Activated CD8-positive, alpha-beta memory T cell treated with anti-CD3 and anti-CD28 coated beads for 4 hours (primary cell): ENCODE data around the gene C1S.
A peak's percentile ranks its signal among the peaks of the same experiment; 100 is the strongest.
"Not testable (repeated sequence)": the region's sequence is repeated elsewhere in the genome, so short reads cannot be mapped to it uniquely, and the experiment has no call there.

Source experiments
- DNase-seq, 2 donors: peaks; one replicate each; pipeline ENCODE4 v3.0.0-alpha.2; 2020; ENCODE audit warnings: low read depth in 2 of 2

The C1S gene

GRCh38 chr12:7102582-7102981 lies 42.1 kb downstream of the C1S start:
- DNase-seq = no peak

GRCh38 chr12:7103837-7104584 lies 43.5 kb downstream of the C1S start:
- no peak for DNase-seq

GRCh38 chr12:7106082-7106481 lies 45.6 kb downstream of the C1S start:
- no peak for DNase-seq

- DNase-seq = not testable (repeated sequence)
Measured at GRCh38 chr12:7107181-7107580, 46.7 kb downstream of the C1S start.

- no peak for DNase-seq
Measured at GRCh38 chr12:7107636-7108002, 47.1 kb downstream of the C1S start.

GRCh38 chr12:7108003-7108795 lies 47.7 kb downstream of the C1S start:
- peak; percentile 36 to 46 for DNase-seq

- peak; percentile 53 to 62 for DNase-seq
Measured at GRCh38 chr12:7108796-7109571, 48.5 kb downstream of the C1S start, which contains the start of gene C1RL. Gene C1RL (minus strand): TSS chr12:7109214. CDS start chr12:7109180, 34 bp downstream.

GRCh38 chr12:7109572-7109920 lies 49.0 kb downstream of the C1S start:
- no peak for DNase-seq

GRCh38 chr12:7110661-7111060 lies 50.1 kb downstream of the C1S start:
- DNase-seq = no peak

GRCh38 chr12:7112041-7112440 lies 51.5 kb downstream of the C1S start:
- no peak for DNase-seq

- peak in 1 of 2 donors; percentile 20 for DNase-seq
Measured at GRCh38 chr12:7113389-7113871, 52.9 kb downstream of the C1S start.

GRCh38 chr12:7114008-7114407 lies 53.5 kb downstream of the C1S start:
- DNase-seq = no peak

- DNase-seq = no peak
Measured at GRCh38 chr12:7114851-7115250, 54.3 kb downstream of the C1S start.

GRCh38 chr12:7116196-7116595 lies 55.7 kb downstream of the C1S start:
- DNase-seq = no peak

- DNase-seq = no peak
Measured at GRCh38 chr12:7116916-7117315, 56.4 kb downstream of the C1S start.

GRCh38 chr12:7117670-7118069 lies 57.2 kb downstream of the C1S start:
- no peak for DNase-seq

GRCh38 chr12:7118881-7119280 lies 58.4 kb downstream of the C1S start:
- no peak for DNase-seq

- DNase-seq = no peak
Measured at GRCh38 chr12:7120166-7120565, 59.6 kb downstream of the C1S start.
